AG04450 (cell line): ENCODE results near the gene HSPA8. TPM values are rescaled to one million over a fixed set of nuclear protein-coding genes. Genes with fewer than 3 reads are reported as not detected.

Source experiments
- CTCF ChIA-PET: fragments of 300-600, 350-600 bp; formaldehyde crosslinking; extraction: SDS; loops from one replicate; lab custom pipeline; 2022; ENCODE audit warnings: antibody characterized with exemption, inconsistent platforms; lab: Charles Lee
- POLR2A ChIA-PET: fragments of 350-600 bp; formaldehyde crosslinking; extraction: SDS; loops from one replicate; lab custom pipeline; 2021; ENCODE audit warnings: antibody characterized with exemption, inconsistent platforms; lab: Yijun Ruan, JAX
- DNase-seq: peaks from one replicate; pipeline ENCODE4 v3.0.0-alpha.2; 2011; ENCODE audit warnings: low read depth, low spot score
- H3K27ac ChIP-seq: one replicate; pipeline ENCODE4 v1.5.1; 2012; ENCODE audit warnings: low read depth, low read length, control low read depth
- H3K27me3 ChIP-seq: one replicate; pipeline ENCODE4 v1.6.0; 2012; ENCODE audit warnings: low read length; ENCODE audit not compliant: control insufficient read depth, insufficient read depth
- H3K4me3 ChIP-seq: 2 replicates; pipeline ENCODE4 v1.5.1; 2011; ENCODE audit warnings: mild to moderate bottlenecking, low read depth, low read length, control low read depth
- H3K9me3 ChIP-seq: 2 replicates; pipeline ENCODE4 v1.5.1; 2012; ENCODE audit warnings: low read length; ENCODE audit not compliant: control insufficient read depth, insufficient read depth
- CTCF ChIP-seq: IDR thresholded peaks from 2 replicates; pipeline ENCODE4 v1.5.1; 2011; ENCODE audit warnings: low read depth, low read length, control low read depth, inconsistent platforms
- polyA plus RNA-seq: library from polyadenylated mRNA; depleted of rRNA; stranded (reverse); fragments of >200 nt; gene quantifications from 2 replicates; pipeline ENCODE4 v1.2.3, GENCODE V29; 2011

The HSPA8 gene
- polyA plus RNA-seq, 1 experiment: 3,006 TPM

- Histone ChIP-seq H3K4me3 (no peak overlapping the region), H3K9me3 (no peaks in the 10 kb centered on the region; the same call in 1 of the 2 replicates), H3K27me3 (no peaks in the 10 kb centered on the region), H3K27ac (no peak overlapping the region)
- no peak for TF ChIP-seq CTCF
- CTCF ChIA-PET: interaction anchor here (1.0 to 2.7 kb wide), 2 partner anchors 11 to 196 kb away, joined by 4 to 13 read pairs; no protein-coding TSS in a partner anchor
- DNase-seq: peak; percentile 13
- POLR2A ChIA-PET: interaction anchor here (0.6 kb wide), 1 partner anchor 369 kb away, joined by 15 read pairs; no protein-coding TSS in a partner anchor
These were observed 3.7 kb upstream of the HSPA8 start for GRCh38 chr11:123065621-123066020.

GRCh38 chr11:123063826-123064657 lies 2.1 kb upstream of the HSPA8 start:
- peak overlapping the region; percentile 99 for H3K27ac ChIP-seq
- no peak for DNase-seq
- peak overlapping the region; percentile 95; the same call in 1 of the 2 replicates for H3K4me3 ChIP-seq
- ChIA-PET POLR2A (no interaction called here), CTCF (interaction anchor here (1.2 to 2.7 kb wide), 3 partner anchors 10 to 197 kb away, joined by 8 to 13 read pairs (median 8); no protein-coding TSS in a partner anchor)
- TF ChIP-seq CTCF: no peak
- H3K27me3 ChIP-seq: no peaks in the 10 kb centered on the region
- H3K9me3 ChIP-seq: no peaks in the 10 kb centered on the region; the same call in 1 of the 2 replicates

GRCh38 chr11:123062892-123063825 lies 1.2 kb upstream of the HSPA8 start:
- Histone ChIP-seq H3K9me3 (no peaks in the 10 kb centered on the region; the same call in 1 of the 2 replicates), H3K4me3 (peak overlapping the region; percentile 95), H3K27me3 (no peaks in the 10 kb centered on the region), H3K27ac (peak overlapping the region; percentile 99)
- POLR2A ChIA-PET: interaction anchor here (0.8 to 1.5 kb wide), 7 partner anchors 10 to 407 kb away, joined by 3 to 21 read pairs (median 7); no protein-coding TSS in a partner anchor
- CTCF ChIA-PET: interaction anchor here (1.4 to 2.7 kb wide), 2 partner anchors 184 to 198 kb away, joined by 8 to 13 read pairs; no protein-coding TSS in a partner anchor
- peak; percentile 11 for DNase-seq
- no peak for TF ChIP-seq CTCF

GRCh38 chr11:123062158-123062891 lies 389 bp upstream of the HSPA8 start:
- Histone ChIP-seq H3K27ac (peak overlapping the region; percentile 99), H3K9me3 (no peaks in the 10 kb centered on the region; the same call in 1 of the 2 replicates), H3K4me3 (peak overlapping the region; percentile 95), H3K27me3 (no peaks in the 10 kb centered on the region)
- DNase-seq: peak; percentile 100
- TF ChIP-seq CTCF: 0 out of 2 replicates have a peak, but pooled peaks have one; percentile 13
- POLR2A ChIA-PET: interaction anchor here (0.5 to 2.5 kb wide), 28 partner anchors 9 to 1578 kb away, joined by 3 to 21 read pairs (median 4); partner anchors contain the start of gene CLMP
- CTCF ChIA-PET: interaction anchor here (0.6 to 1.2 kb wide), 2 partner anchors 185 to 199 kb away, joined by 3 to 7 read pairs; no protein-coding TSS in a partner anchor
